Activated CD4-positive, CD25-positive, alpha-beta regulatory T cell treated with anti-CD3 and anti-CD28 coated beads, Interleukin-2, amount 50 U/mL, for 24 hours (primary cell): Measurements from ENCODE around the gene APOL3.
"Not testable (repeated sequence)": the region's sequence is repeated elsewhere in the genome, so short reads cannot be mapped to it uniquely, and the experiment has no call there.

Experiments used
- ATAC-seq, 2 donors: fragments of 150-1000 bp; cut with Tn5 transposase; one replicate each; pipeline ENCODE4 v1.10.0; 2021; ENCODE audit warnings: mild to moderate bottlenecking in 1 of 2, moderate library complexity in 1 of 2

Gene APOL3

GRCh38 chr22:36156515-36157419 is 3.8 kb downstream of the APOL3 start:
- peak; percentile 51 to 52 for ATAC-seq

DNA sequence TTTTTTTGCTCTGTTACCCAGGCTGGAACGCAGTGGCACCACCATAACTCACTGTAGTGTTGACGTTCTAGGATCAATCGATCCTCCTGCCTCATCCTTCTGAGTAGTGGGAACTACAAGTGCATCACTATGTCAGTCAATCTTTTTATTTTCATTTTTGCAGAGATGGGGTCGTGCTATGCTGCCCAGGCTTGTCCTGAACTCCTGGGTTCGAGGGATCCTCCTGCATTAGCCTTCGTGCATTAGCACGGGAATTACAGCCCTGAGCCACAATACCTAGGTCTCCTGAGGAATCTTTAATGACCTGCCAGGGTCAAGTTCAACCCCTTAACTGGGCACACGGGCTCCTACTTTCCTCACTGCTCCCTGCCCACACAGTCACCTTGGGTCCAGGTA is 4.4 kb downstream of the APOL3 start:
- ATAC-seq, result no peak

GRCh38 chr22:36155702-36156101 is 4.9 kb downstream of the APOL3 start:
- no peak for ATAC-seq

- no peak for ATAC-seq
Measured at GRCh38 chr22:36154423-36154945, 6.1 kb downstream of the APOL3 start.

- no peak for ATAC-seq
Measured at GRCh38 chr22:36153501-36154422, 6.8 kb downstream of the APOL3 start.

DNA sequence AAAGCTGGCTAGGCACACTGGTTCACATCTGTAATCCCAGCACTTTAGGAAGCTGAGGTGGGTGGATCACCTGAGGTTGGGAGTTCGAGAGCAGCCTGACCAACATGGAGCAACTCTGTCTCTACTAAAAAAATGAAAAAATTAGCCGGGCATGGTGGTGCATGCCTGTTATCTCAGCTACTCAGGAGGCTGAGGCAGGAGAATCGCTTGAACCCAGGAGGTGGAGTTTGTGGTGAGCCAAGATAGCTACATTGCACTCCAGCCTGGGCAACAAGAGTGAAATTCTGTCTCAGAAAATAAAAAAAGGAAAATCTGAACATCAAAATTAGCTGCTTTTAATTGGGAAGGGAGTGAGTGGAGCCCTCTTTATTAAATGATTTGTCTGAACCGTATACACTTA is 7.7 kb downstream of the APOL3 start:
- ATAC-seq, result not testable (repeated sequence)

GRCh38 chr22:36152088-36152487 is 8.5 kb downstream of the APOL3 start:
- ATAC-seq, result no peak

GRCh38 chr22:36151006-36151595 is 9.5 kb downstream of the APOL3 start:
- ATAC-seq, result no peak

DNA sequence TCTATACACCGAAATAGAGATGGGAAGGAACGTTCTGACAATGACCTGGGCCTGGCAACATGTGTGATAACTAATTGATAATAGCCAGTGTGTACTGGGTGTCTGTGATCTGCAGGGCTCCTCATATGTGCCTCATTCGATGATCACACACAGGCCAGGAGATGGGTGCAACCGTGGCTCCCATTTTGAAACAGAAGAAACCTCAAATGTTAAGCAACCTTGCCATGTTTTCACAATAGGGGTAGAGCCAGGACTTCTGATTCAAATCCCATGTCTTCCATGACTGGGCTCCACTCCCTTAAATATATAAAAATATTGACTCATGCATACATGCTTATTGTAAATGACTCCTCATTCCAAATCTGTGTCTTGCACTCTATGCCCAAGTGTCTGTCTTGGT is 11.1 kb downstream of the APOL3 start:
- no peak for ATAC-seq

- no peak for ATAC-seq
Measured at GRCh38 chr22:36148411-36148810, 12.1 kb downstream of the APOL3 start.

- no peak for ATAC-seq
Measured at GRCh38 chr22:36147196-36147791, 13.3 kb downstream of the APOL3 start.

DNA sequence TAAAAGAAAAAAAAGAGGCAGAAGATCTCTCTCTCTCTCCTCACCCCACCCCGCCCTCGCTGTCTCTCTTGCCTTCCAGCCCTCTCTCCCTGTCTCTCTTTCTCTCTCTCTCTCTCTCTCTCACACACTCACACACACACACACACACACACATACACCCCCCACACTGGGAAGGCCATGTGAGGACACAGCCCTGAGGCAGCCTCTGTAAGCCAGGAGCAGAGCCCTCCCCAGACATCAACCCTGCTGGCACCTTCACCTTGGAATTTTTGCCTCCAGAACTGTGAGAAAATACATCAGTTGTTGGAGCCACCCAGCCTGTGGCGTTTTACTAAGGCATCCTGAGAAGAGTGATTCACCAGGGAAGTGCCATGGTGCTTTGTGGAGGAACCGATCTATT is 14.7 kb downstream of the APOL3 start:
- ATAC-seq, result no peak

- peak in 1 of 2 donors; percentile 49 for ATAC-seq
Measured at GRCh38 chr22:36144886-36145541, 15.5 kb downstream of the APOL3 start.

DNA sequence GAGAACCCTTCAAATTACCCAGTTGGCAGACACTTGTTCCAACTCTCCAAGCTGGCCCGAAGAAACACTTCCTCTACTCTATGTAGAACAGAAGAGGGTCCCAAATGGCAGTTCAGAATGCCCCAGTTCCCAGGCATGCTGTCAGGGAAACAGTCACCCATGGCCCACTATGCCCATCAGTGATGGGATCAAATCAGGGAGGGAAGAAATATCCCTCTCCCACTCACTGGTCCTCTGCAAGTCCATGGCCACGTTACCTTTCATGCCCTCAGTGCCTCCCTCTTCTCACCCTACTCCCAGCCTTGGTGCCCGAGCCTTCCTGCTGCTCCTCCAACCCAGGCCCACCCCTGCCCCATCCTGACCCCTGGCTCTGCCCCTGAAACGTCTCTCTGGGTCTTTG is 16.6 kb downstream of the APOL3 start:
- ATAC-seq, result no peak

DNA sequence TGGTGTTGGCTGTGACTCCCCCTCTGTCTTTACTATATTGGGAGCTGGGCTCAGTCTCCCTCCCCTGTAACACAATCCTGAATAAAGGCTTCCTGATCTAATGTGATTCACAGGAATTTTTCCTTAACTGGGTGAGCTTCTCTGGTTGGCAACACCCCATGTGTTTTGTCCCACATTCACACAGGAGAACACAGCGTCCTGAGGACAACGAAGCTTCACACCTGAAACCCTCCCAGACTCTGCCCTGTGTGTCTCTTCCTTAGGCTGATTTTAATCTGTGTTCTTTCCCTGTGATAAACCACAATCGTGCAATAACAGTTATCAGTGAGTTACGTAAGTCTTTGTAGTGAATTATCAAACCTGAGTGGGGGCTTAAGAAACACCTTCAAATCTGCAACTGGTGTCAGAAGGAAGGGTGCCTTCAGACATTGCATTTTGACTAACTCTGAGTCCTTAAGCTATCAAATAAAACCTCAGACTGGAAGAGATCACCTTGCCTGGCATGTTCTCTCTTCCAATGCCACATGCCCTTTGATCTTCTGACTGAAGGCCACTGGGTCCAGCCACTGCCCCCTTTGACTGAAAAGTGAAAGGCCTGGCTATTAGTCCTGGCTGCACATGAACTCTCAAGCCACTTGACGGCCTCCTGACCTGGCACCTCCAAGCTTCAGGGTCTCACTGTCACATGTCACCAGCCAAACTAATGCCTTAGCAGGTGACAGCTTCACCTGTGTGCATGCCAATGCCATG is 17.3 kb downstream of the APOL3 start:
- no peak for ATAC-seq

DNA sequence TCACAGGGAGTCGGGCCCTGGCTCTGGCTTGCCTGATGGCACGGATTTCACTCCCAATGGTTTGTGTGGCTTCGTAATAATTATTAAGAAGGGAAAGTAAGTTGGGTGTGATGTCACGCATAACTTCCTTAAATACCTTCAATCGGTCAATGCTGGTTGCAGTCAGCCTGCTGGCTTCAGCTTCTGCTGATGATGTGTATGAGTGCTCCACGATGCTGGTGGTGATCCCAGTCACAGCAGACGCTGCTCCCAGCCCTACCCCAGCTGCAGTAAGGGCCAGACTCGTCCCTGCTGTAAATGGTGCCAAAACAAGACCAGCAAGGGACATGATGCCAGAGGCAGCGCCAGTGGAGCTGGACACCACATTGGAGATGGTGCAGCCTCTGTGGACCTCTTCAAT is 19.1 kb downstream of the APOL3 start:
- ATAC-seq, result no peak

DNA sequence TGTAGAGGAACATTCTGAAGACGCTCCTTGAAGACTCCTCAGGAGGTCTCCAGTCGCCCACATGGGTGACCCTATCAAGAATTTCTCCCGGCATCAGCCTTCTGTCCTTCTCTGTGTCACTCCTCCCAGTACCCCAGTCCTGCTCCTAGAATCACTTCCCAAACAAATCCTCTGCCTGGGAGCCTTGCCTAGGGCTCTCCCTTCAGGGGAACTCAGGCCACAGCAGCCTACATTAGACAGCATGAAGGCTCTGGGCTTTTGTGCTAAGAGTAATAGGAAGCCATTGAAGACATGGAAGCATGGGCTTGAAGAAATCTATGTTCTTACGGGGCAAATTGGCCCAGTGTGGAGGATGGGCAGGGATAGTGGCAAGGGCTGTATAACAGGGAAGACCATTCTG is 21.8 kb downstream of the APOL3 start:
- ATAC-seq, result not testable (repeated sequence)

- ATAC-seq, result no peak
Measured at GRCh38 chr22:36136988-36137387, 23.6 kb downstream of the APOL3 start.

DNA sequence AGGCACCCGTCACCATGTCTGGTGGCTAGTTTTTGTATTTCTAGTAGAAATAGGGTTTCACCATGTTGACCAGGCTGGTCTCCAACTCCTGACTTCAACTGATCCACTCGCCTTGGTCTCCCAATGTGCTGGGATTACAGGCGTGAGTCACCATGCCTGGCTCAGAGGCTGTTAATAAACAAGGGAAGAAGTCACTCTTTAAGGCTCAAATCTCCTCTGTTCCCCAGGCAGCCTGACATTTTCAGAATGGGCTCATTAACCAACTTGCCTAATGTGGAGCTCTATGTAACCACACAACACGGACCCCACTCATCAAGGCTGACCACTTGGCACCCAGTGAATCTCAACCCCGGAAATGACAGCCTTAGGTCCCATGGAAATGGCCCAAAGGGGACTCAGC is 24.1 kb downstream of the APOL3 start:
- ATAC-seq, result no peak

DNA sequence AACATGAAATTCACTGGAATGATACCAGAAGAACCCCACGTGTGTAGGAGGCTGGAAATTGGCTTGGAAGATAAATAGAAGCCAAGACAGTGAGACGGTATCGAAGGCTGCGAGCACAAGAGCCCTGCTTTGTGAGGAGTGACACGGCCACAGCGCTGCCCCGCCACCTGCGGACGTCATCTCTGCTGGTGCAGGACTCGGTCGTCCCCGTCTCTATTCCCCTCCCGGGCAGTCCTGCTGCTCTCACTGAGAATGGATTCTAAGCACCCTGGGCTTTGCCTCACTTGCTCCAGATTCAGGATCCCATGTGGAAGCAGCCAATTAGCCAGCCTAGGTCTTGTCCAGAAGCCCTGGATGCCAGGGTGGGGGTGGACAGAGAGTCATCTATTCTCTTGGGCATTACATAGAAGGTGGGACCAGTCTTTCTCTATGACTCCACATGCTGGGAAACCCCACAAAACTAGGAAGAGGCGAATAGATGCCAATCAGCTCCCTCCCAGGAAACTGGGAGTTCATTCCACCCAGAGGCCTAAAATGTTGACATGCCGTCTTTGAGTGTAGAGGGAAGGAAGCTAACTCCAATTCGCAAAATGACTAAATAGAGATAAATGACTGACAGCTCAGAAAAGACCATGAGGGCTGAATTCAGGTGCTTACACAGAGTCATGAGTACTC is 25.1 kb downstream of the APOL3 start:
- ATAC-seq, result no peak

- ATAC-seq, result no peak
Measured at GRCh38 chr22:36134182-36134581, 26.4 kb downstream of the APOL3 start.
